HepG2 (cell line): ENCODE measurements around the gene LRRC8E. TPM values are rescaled to one million over a fixed set of nuclear protein-coding genes. Genes with fewer than 3 reads are reported as not detected.

ENCODE experiments used
- ARNTL ChIP-seq: sonication (generic); formaldehyde crosslinking; IDR thresholded peaks from 2 replicates; pipeline ENCODE4 v1.4.0; 2020; ENCODE audit warnings: mild to moderate bottlenecking, missing genetic modification reagents
- CENPT ChIP-seq: sonication (generic); formaldehyde crosslinking; IDR thresholded peaks from 2 replicates; pipeline ENCODE4 v1.8.0; 2022; ENCODE audit warnings: low read depth, mild to moderate bottlenecking, moderate library complexity, missing genetic modification reagents
- DNMT1 ChIP-seq: sonication (generic); formaldehyde crosslinking; IDR thresholded peaks from 2 replicates; pipeline ENCODE4 v1.5.1; 2020; ENCODE audit warnings: mild to moderate bottlenecking, missing genetic modification reagents
- FOXO1 ChIP-seq: sonication (generic); formaldehyde crosslinking; IDR thresholded peaks from 2 replicates; pipeline ENCODE4 v1.4.0; 2020; ENCODE audit warnings: missing genetic modification reagents
- HIVEP1 ChIP-seq: sonication (generic); formaldehyde crosslinking; IDR thresholded peaks from 2 replicates; pipeline ENCODE4 v1.4.0; 2020; ENCODE audit warnings: mild to moderate bottlenecking, missing genetic modification reagents
- HOXA7 ChIP-seq: sonication (generic); formaldehyde crosslinking; IDR thresholded peaks from 2 replicates; pipeline ENCODE4 v1.8.1; 2022; ENCODE audit warnings: mild to moderate bottlenecking, missing genetic modification reagents, moderate library complexity
- MAZ ChIP-seq, 2 experiments: sonication (generic) in 1 of 2; formaldehyde crosslinking in 1 of 2; IDR thresholded peaks; 2 replicates each; pipeline versions ENCODE4 v1.5.0 to v1.6.1; 2012 to 2020; ENCODE audit warnings: low read depth in 2 of 2, mild to moderate bottlenecking in 2 of 2, borderline replicate concordance in 1 of 2, improper control_type of control experiment in 1 of 2, low read length in 1 of 2, missing genetic modification reagents in 1 of 2, moderate library complexity in 1 of 2
- SP5 ChIP-seq: IDR thresholded peaks from 2 replicates; pipeline ENCODE4 v1.6.1; 2016; ENCODE audit warnings: low read depth, borderline replicate concordance
- THAP11 ChIP-seq: IDR thresholded peaks from 2 replicates; pipeline ENCODE4 v1.6.1; 2016; ENCODE audit warnings: missing biosample characterization, missing genetic modification reagents
- YEATS4 ChIP-seq: sonication (generic); formaldehyde crosslinking; IDR thresholded peaks from 2 replicates; pipeline ENCODE4 v1.4.0; 2020; ENCODE audit warnings: missing genetic modification reagents, borderline replicate concordance
- ZC3H13 ChIP-seq: sonication (generic); formaldehyde crosslinking; IDR thresholded peaks from 2 replicates; pipeline ENCODE4 v1.8.1; 2023; ENCODE audit warnings: mild to moderate bottlenecking, missing genetic modification reagents, moderate library complexity
- ZIK1 ChIP-seq: sonication (generic); formaldehyde crosslinking; IDR thresholded peaks from 2 replicates; pipeline ENCODE4 v1.5.0; 2020; ENCODE audit warnings: mild to moderate bottlenecking, low read depth, missing genetic modification reagents, borderline replicate concordance
- ZNF10 ChIP-seq: sonication (generic); formaldehyde crosslinking; IDR thresholded peaks from 2 replicates; pipeline ENCODE4 v1.4.0; 2020; ENCODE audit warnings: mild to moderate bottlenecking, low read depth, missing genetic modification reagents, borderline replicate concordance
- ZNF552 ChIP-seq: sonication (generic); formaldehyde crosslinking; IDR thresholded peaks from 2 replicates; pipeline ENCODE4 v1.9.0; 2022; ENCODE audit warnings: missing genetic modification reagents, mild to moderate bottlenecking, borderline replicate concordance
- ZNF761 ChIP-seq: sonication (generic); formaldehyde crosslinking; conservative IDR thresholded peaks from 2 replicates; pipeline ENCODE4 v1.4.0; 2020; ENCODE audit warnings: mild to moderate bottlenecking, missing genetic modification reagents
- ZNF839 ChIP-seq: sonication (generic); formaldehyde crosslinking; IDR thresholded peaks from 2 replicates; pipeline ENCODE4 v1.4.0; 2020; ENCODE audit warnings: missing genetic modification reagents, mild to moderate bottlenecking, borderline replicate concordance
- ZSCAN22 ChIP-seq: sonication (generic); formaldehyde crosslinking; IDR thresholded peaks from 2 replicates; pipeline ENCODE4 v1.4.0; 2020; ENCODE audit warnings: mild to moderate bottlenecking, missing genetic modification reagents
- polyA plus RNA-seq, 8 experiments: library from polyadenylated mRNA; depleted of rRNA in 3 of 8; stranded (reverse) in 7 of 8; unstranded in 1 of 8; fragments of >200 nt; fragmentation: Illumina TruSeq in 4 of 8; extraction: Trizol in 4 of 8; gene quantifications; 2 replicates each; pipeline versions ENCODE4 v1.2.1 to v1.2.3, GENCODE V29; 2011 to 2016; ENCODE audit warnings: low read depth in 4 of 8, missing spikeins in 1 of 8, mixed read lengths in 1 of 8; ENCODE audit not compliant: insufficient read depth in 1 of 8
- total RNA-seq, 5 experiments: library from RNA; depleted of rRNA; stranded (reverse); fragments of >200 nt; fragmentation: Illumina TruSeq; extraction: Trizol; gene quantifications; 2 replicates each; pipeline ENCODE4 v1.2.3, GENCODE V29; 2016; ENCODE audit warnings: low read depth in 1 of 5
- TF ChIP-seq, protein P1 (sequence below): sonication (generic); formaldehyde crosslinking; IDR thresholded peaks from 2 replicates; pipeline ENCODE4; 2020; ENCODE audit warnings: missing genetic modification reagents, mild to moderate bottlenecking, borderline replicate concordance
- TF ChIP-seq, protein P2 (sequence below): sonication (generic); formaldehyde crosslinking; IDR thresholded peaks from 2 replicates; pipeline ENCODE4 v1.4.0; 2020; ENCODE audit warnings: missing genetic modification reagents
- TF ChIP-seq, protein P3 (sequence below): sonication (generic); formaldehyde crosslinking; IDR thresholded peaks from 2 replicates; pipeline ENCODE4 v1.8.0; 2022; ENCODE audit warnings: missing genetic modification reagents, mild to moderate bottlenecking, moderate library complexity, borderline replicate concordance
- TF ChIP-seq, protein P4 (sequence below): IDR thresholded peaks from 2 replicates; pipeline ENCODE4 v1.6.1; 2012; ENCODE audit warnings: inconsistent platforms

The LRRC8E gene
- total and polyA plus RNA-seq, 2 of the 13 experiments (the other 11 are each of a cell fraction or from before 2014, with no cell fraction given): 8.0 to 10.3 TPM

DNA sequence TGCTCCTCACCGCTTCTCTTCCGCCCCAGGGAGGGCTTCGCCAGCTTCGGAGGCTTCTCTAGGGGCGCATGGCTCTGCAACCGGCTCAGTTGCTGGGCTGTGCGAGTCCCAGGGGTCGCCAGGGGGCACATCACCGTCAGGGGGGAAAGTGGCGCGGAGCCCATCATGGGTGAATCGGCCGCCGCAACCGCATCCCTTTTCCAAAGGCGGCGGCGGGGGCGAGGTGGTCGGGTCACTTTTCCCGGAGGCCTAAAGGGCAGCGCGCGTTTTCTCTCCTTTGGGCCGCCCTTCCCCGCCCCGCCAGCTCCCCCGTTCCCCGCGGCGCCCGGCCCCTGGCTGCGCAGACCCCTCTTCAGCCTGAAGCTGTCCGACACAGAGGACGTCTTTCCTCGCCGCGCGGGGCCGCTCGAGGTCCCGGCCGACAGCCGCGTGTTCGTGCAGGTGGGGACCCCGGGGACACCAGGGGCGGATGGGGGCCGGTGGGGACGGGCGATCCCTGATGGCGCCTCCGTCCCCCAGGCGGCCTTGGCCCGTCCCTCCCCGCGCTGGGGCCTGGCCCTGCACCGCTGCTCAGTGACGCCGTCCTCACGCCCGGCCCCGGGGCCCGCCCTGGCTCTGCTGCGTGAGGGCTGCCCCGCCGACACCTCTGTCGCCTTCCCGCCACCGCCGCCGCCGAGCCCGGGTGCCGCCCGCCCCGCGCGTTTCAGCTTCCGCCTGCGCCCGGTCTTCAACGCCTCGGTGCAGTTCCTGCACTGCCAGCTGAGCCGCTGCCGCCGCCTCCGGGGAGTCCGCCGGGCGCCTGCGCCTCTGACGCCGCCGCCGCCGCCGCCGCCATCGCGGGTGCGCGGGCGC lies 28.0 kb downstream of the LRRC8E start (continued):
- TF ChIP-seq, protein P1, sequence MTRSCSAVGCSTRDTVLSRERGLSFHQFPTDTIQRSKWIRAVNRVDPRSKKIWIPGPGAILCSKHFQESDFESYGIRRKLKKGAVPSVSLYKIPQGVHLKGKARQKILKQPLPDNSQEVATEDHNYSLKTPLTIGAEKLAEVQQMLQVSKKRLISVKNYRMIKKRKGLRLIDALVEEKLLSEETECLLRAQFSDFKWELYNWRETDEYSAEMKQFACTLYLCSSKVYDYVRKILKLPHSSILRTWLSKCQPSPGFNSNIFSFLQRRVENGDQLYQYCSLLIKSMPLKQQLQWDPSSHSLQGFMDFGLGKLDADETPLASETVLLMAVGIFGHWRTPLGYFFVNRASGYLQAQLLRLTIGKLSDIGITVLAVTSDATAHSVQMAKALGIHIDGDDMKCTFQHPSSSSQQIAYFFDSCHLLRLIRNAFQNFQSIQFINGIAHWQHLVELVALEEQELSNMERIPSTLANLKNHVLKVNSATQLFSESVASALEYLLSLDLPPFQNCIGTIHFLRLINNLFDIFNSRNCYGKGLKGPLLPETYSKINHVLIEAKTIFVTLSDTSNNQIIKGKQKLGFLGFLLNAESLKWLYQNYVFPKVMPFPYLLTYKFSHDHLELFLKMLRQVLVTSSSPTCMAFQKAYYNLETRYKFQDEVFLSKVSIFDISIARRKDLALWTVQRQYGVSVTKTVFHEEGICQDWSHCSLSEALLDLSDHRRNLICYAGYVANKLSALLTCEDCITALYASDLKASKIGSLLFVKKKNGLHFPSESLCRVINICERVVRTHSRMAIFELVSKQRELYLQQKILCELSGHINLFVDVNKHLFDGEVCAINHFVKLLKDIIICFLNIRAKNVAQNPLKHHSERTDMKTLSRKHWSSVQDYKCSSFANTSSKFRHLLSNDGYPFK (CRISPR knock-in tag): 0 out of 2 replicates have a peak, but pooled peaks have one; percentile 30
- TF ChIP-seq ZSCAN22 (CRISPR knock-in tag) (peak; percentile 54; the same call in 1 of the 2 replicates), HIVEP1 (CRISPR knock-in tag) (peak; percentile 50), DNMT1 (CRISPR knock-in tag) (peak; percentile 24; the same call in 1 of the 2 replicates), ZNF761 (0 out of 2 replicates have a peak, but pooled peaks have one; percentile 51), HOXA7 (CRISPR knock-in tag) (0 out of 2 replicates have a peak, but pooled peaks have one; percentile 40), ZNF839 (CRISPR knock-in tag) (no peak), YEATS4 (CRISPR knock-in tag) (peak; percentile 70), SP5 (CRISPR knock-in tag) (no peak), MAZ (IDR thresholded peaks at IDR 0.05; ENCODE audit: borderline replicate concordance, low read depth, low read length) (peak; percentile 27; the same call in 1 of the 2 replicates), MAZ (CRISPR knock-in tag; IDR thresholded peaks at IDR 0.05; ENCODE audit: low read depth) (peak; percentile 72; the same call in 1 of the 2 replicates), ZNF10 (no peak), ZC3H13 (CRISPR knock-in tag) (peak; percentile 87), CENPT (CRISPR knock-in tag) (0 out of 2 replicates have a peak, but pooled peaks have one; percentile 64), ZIK1 (CRISPR knock-in tag) (0 out of 2 replicates have a peak, but pooled peaks have one; percentile 7), FOXO1 (0 out of 2 replicates have a peak, but pooled peaks have one; percentile 9), ARNTL (CRISPR knock-in tag) (0 out of 2 replicates have a peak, but pooled peaks have one; percentile 38), THAP11 (no peak), ZNF552 (CRISPR knock-in tag) (no peak)
- TF ChIP-seq, protein P2, sequence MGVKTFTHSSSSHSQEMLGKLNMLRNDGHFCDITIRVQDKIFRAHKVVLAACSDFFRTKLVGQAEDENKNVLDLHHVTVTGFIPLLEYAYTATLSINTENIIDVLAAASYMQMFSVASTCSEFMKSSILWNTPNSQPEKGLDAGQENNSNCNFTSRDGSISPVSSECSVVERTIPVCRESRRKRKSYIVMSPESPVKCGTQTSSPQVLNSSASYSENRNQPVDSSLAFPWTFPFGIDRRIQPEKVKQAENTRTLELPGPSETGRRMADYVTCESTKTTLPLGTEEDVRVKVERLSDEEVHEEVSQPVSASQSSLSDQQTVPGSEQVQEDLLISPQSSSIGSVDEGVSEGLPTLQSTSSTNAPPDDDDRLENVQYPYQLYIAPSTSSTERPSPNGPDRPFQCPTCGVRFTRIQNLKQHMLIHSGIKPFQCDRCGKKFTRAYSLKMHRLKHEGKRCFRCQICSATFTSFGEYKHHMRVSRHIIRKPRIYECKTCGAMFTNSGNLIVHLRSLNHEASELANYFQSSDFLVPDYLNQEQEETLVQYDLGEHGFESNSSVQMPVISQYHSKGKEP: no peak
- TF ChIP-seq, protein P3, sequence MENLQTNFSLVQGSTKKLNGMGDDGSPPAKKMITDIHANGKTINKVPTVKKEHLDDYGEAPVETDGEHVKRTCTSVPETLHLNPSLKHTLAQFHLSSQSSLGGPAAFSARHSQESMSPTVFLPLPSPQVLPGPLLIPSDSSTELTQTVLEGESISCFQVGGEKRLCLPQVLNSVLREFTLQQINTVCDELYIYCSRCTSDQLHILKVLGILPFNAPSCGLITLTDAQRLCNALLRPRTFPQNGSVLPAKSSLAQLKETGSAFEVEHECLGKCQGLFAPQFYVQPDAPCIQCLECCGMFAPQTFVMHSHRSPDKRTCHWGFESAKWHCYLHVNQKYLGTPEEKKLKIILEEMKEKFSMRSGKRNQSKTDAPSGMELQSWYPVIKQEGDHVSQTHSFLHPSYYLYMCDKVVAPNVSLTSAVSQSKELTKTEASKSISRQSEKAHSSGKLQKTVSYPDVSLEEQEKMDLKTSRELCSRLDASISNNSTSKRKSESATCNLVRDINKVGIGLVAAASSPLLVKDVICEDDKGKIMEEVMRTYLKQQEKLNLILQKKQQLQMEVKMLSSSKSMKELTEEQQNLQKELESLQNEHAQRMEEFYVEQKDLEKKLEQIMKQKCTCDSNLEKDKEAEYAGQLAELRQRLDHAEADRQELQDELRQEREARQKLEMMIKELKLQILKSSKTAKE (CRISPR knock-in tag): no peak
- TF ChIP-seq, protein P4, sequence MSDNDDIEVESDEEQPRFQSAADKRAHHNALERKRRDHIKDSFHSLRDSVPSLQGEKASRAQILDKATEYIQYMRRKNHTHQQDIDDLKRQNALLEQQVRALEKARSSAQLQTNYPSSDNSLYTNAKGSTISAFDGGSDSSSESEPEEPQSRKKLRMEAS: peak; percentile 77
